ENCODE results near the gene VSIG2. TPM values are rescaled to one million over a fixed set of nuclear protein-coding genes. Genes with fewer than 3 reads are reported as not detected.
A peak's percentile ranks its signal among the peaks of the same experiment; 100 is the strongest.

VSIG2 gene
- total and polyA plus RNA-seq, 9 donors = 0.30 to 27.1 (median 1.2) TPM; not detected in 1

GRCh38 chr11:124745270-124745834 lies 6.7 kb downstream of the VSIG2 start:
- H3K27me3 ChIP-seq = no peaks in the 10 kb centered on the region
- no peak overlapping the region for H3K4me3 ChIP-seq

GRCh38 chr11:124743050-124743449 lies 9.0 kb downstream of the VSIG2 start:
- TF ChIP-seq EP300 (IDR thresholded peaks at IDR 0.05) (no peak), POLR2A (IDR thresholded peaks at IDR 0.05) (no peak)
- TF ChIP-seq, protein P1, sequence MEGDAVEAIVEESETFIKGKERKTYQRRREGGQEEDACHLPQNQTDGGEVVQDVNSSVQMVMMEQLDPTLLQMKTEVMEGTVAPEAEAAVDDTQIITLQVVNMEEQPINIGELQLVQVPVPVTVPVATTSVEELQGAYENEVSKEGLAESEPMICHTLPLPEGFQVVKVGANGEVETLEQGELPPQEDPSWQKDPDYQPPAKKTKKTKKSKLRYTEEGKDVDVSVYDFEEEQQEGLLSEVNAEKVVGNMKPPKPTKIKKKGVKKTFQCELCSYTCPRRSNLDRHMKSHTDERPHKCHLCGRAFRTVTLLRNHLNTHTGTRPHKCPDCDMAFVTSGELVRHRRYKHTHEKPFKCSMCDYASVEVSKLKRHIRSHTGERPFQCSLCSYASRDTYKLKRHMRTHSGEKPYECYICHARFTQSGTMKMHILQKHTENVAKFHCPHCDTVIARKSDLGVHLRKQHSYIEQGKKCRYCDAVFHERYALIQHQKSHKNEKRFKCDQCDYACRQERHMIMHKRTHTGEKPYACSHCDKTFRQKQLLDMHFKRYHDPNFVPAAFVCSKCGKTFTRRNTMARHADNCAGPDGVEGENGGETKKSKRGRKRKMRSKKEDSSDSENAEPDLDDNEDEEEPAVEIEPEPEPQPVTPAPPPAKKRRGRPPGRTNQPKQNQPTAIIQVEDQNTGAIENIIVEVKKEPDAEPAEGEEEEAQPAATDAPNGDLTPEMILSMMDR (IDR thresholded peaks at IDR 0.05) = no peak
- Histone ChIP-seq H3K27ac (no peak overlapping the region), H3K4me3 (no peak overlapping the region), H3K9me3 (no peaks in the 10 kb centered on the region), H3K4me1 (ENCODE audit: insufficient read depth) (peaks cover 2% of the 10 kb centered on the region), H3K27me3 (no peaks in the 10 kb centered on the region), H3K36me3 (no peaks in the 10 kb centered on the region)
- WGBS, 3 donors = 71 to 81% (median 77%) methylated on average over 6 of the region's 6 CpGs
- intact Hi-C loops (cut with DNase I) = no loop called here
- DNase-seq = no peak

More at GRCh38 chr11:124745270-124745834, 6.7 kb downstream of the VSIG2 start:
- Histone ChIP-seq H3K4me1 (ENCODE audit: insufficient read depth) (peaks cover 2% of the 10 kb centered on the region), H3K36me3 (no peaks in the 10 kb centered on the region), H3K9me3 (no peaks in the 10 kb centered on the region), H3K27ac (no peak overlapping the region)
- no peak for TF ChIP-seq POLR2A (IDR thresholded peaks at IDR 0.05)
- TF ChIP-seq, protein P1 (IDR thresholded peaks at IDR 0.05) = no peak
- no peak for TF ChIP-seq EP300 (IDR thresholded peaks at IDR 0.05)
- intact Hi-C loops (cut with DNase I) = no loop called here
- WGBS, 3 donors = 17 to 29% (median 25%) methylated on average over 31 to 44 of the region's 44 CpGs
- DNase-seq = no peak

GRCh38 chr11:124742555-124742954 lies 9.5 kb downstream of the VSIG2 start:
- Histone ChIP-seq H3K27me3 (no peaks in the 10 kb centered on the region), H3K36me3 (no peaks in the 10 kb centered on the region), H3K4me3 (no peak overlapping the region), H3K4me1 (ENCODE audit: insufficient read depth) (peaks cover 2% of the 10 kb centered on the region), H3K9me3 (no peaks in the 10 kb centered on the region), H3K27ac (no peak overlapping the region)
- TF ChIP-seq EP300 (IDR thresholded peaks at IDR 0.05) = no peak
- no peak for TF ChIP-seq POLR2A (IDR thresholded peaks at IDR 0.05)
- TF ChIP-seq, protein P1 (IDR thresholded peaks at IDR 0.05) = no peak
- intact Hi-C loops (cut with DNase I) = no loop called here
- no peak for DNase-seq
- 70 to 85% (median 81%) methylated on average over 2 of the region's 2 CpGs for WGBS, 3 donors

GRCh38 chr11:124740277-124740882 lies 11.7 kb downstream of the VSIG2 start:
- intact Hi-C loops (cut with DNase I) = no loop called here
- H3K27me3 ChIP-seq = no peaks in the 10 kb centered on the region
- H3K36me3 ChIP-seq = no peaks in the 10 kb centered on the region
- DNase-seq = peak in 1 of 5 donors; percentile 37
- peak overlapping the region; percentile 41 for H3K4me3 ChIP-seq
- no peak for TF ChIP-seq EP300 (IDR thresholded peaks at IDR 0.05)
- TF ChIP-seq, protein P1 (IDR thresholded peaks at IDR 0.05) = peak in 1 of 3 donors; percentile 10
- WGBS, 3 donors = 1 to 2% (median 1%) methylated on average over 35 to 37 of the region's 37 CpGs
- no peak overlapping the region for H3K27ac ChIP-seq
- peaks cover 2% of the 10 kb centered on the region for H3K4me1 ChIP-seq (ENCODE audit: insufficient read depth)
- no peaks in the 10 kb centered on the region for H3K9me3 ChIP-seq
